Activated B cell treated with CpG ODN at 0.5 μM for 24 hours (primary cell): ENCODE results near the gene KCNJ1. TPM values are rescaled to one million over a fixed set of nuclear protein-coding genes. Genes with fewer than 3 reads are reported as not detected.

ENCODE experiments used
- ATAC-seq: fragments of 200-7000 bp; cut with Tn5 transposase; one replicate; pipeline ENCODE4 v1.10.0; 2021; ENCODE audit warnings: low read depth, mild to moderate bottlenecking, moderate library complexity
- CTCF ChIA-PET: fragments of 350-600 bp; sonication (Branson Sonifier 250); formaldehyde crosslinking; loops from one replicate; lab custom pipeline; 2021; ENCODE audit warnings: antibody characterized with exemption; lab: Charles Lee
- POLR2A ChIA-PET: fragments of 350-600 bp; sonication (Branson Sonifier 250); formaldehyde crosslinking; loops from one replicate; lab custom pipeline; 2021; ENCODE audit warnings: antibody characterized with exemption; lab: Charles Lee
- DNase-seq: peaks from one replicate; pipeline ENCODE4 v3.0.0; 2022
- H3K27ac Mint-ChIP-seq: one replicate; pipeline ENCODE4 v1.8.0; 2020; ENCODE audit warnings: mixed read lengths
- H3K27me3 Mint-ChIP-seq: one replicate; pipeline ENCODE4 v1.8.0; 2021; ENCODE audit warnings: mixed read lengths
- H3K36me3 Mint-ChIP-seq: one replicate; pipeline ENCODE4 v1.8.0; 2021; ENCODE audit warnings: low read depth, mixed read lengths
- H3K4me1 Mint-ChIP-seq: one replicate; pipeline ENCODE4 v1.8.0; 2021; ENCODE audit warnings: mixed read lengths
- H3K4me3 Mint-ChIP-seq: one replicate; pipeline ENCODE4 v1.8.0; 2020; ENCODE audit warnings: mild to moderate bottlenecking, mixed read lengths
- H3K9me3 Mint-ChIP-seq: one replicate; pipeline ENCODE4 v1.8.0; 2020; ENCODE audit warnings: mixed read lengths
- CTCF ChIP-seq: fragments of 200-600 bp; IDR thresholded peaks from one replicate; pipeline ENCODE4 v1.8.0; 2022; ENCODE audit warnings: antibody characterized with exemption, mild to moderate bottlenecking
- intact Hi-C: fragments of 100-400 bp; cut with micrococcal nuclease; formaldehyde crosslinking; loops from one replicate; pipeline ENCODE4 v1.15.1; 2024
- total RNA-seq: library from RNA; stranded (reverse); gene quantifications from 2 replicates; pipeline ENCODE4 v1.2.3, GENCODE V29; 2022

Gene KCNJ1
- total RNA-seq, result 0.20 TPM in 1 of 2 replicates, not detected in the other

DNA sequence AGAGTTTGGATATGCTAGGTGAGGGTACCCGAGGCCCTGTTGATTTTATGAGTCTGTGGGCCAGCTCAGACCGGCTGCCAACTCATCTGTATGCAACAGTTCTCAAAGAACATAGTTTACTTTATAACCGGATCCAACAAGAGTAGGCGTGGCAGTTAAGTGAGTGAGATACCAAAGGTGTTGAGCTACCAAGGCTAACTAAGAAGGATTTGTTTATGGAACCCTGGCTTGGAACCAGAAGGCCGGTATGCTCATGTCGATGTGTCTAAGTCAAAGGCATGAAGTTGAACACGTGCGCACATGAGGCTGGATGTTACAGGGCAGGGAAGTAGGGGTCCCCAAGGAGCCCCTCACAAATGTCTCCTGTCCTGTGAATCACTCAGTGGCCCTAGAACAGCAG, at the start of gene KCNJ1:
TSS of gene KCNJ1 (minus strand) at position 20 of the 400 bp plus-strand sequence. CDS start 27,053 bp downstream, outside the sequence.
- ATAC-seq (no peak), DNase-seq (no peak)
- Mint-ChIP-seq H3K27ac (no peak within 1 kb of the TSS), H3K4me1 (peaks cover 3% of the 10 kb centered on the region), H3K4me3 (no peak within 1 kb of the TSS), H3K9me3 (no peaks in the 10 kb centered on the region), H3K27me3 (peaks cover 6% of the 10 kb centered on the region), H3K36me3 (no peaks in the 10 kb centered on the region)
- POLR2A ChIA-PET, result no interaction called here
- CTCF ChIA-PET, result no interaction called here
- intact Hi-C loops, result no loop called here
- no peak for TF ChIP-seq CTCF

DNA sequence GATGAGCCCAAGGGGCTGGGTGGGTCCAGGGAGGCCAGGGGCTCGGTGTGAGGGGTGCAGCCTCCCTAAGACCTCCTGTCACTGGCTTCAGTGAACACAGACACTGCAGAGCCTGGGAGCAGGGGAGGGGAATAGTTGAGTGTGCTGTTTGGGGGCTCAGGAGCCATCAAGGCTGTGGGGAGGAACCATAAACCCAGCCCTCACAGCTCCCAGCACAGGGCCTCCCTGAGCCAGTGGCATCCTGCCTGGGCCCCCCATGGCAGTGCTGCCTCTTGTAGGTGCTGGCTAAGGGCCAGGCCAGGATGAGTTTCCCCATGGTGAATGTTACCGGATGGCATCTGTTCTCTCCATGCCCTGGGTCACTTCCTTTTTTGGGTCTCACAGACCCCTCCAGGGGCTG, 49.6 kb upstream of the KCNJ1 start:
- intact Hi-C loops, result no loop called here
- DNase-seq (no peak), ATAC-seq (no peak)
- Mint-ChIP-seq H3K9me3 (no peaks in the 10 kb centered on the region), H3K4me1 (peaks cover 4% of the 10 kb centered on the region), H3K27me3 (peaks cover 46% of the 10 kb centered on the region), H3K4me3 (no peak overlapping the region), H3K36me3 (no peaks in the 10 kb centered on the region), H3K27ac (no peak overlapping the region)
- no peak for TF ChIP-seq CTCF
- ChIA-PET CTCF (no interaction called here), POLR2A (no interaction called here)

DNA sequence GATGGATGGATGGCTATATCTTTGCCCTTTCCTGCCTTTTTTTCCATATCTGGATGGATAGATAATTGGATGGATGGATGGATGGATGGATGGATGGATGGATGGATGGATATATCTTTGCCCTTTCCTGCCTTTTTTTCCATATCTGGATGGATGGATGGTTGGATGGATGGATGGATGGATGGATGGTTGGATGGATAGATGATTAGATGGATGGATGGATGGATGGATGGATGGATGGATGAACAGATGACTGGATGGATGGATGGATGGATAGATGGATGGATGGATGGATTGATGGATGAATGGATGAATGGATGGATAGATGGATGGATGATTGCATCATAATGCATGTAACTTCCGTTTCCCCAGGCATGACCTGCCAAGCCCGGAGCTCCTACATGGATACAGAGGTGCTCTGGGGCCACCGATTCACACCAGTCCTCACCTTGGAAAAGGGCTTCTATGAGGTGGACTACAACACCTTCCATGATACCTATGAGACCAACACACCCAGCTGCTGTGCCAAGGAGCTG, 49.0 kb upstream of the KCNJ1 start:
- POLR2A ChIA-PET, result no interaction called here
- TF ChIP-seq CTCF, result no peak
- Mint-ChIP-seq H3K36me3 (no peaks in the 10 kb centered on the region), H3K4me3 (no peak overlapping the region), H3K27ac (no peak overlapping the region), H3K4me1 (peaks cover 4% of the 10 kb centered on the region), H3K9me3 (no peaks in the 10 kb centered on the region), H3K27me3 (peaks cover 47% of the 10 kb centered on the region)
- CTCF ChIA-PET, result no interaction called here
- intact Hi-C loops, result no loop called here
- DNase-seq (no peak), ATAC-seq (no peak)

DNA sequence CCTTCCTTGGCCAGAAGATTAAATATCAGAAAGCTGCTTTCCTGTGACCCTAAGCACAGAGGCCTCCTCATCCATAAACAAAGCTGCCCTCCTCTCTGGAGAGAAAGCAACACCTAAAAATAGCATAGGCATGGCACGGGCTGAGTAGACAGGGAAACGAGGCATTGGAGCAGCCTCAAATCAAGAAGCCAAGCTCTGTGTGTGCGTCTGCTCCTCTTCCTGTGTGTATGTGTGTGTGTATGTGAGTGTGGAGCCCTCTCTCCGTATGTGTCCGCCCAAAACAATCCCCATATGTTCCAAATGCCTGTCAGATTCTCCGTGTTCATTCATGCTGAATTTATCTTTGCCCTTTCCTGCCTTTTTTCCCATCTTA, 48.0 kb upstream of the KCNJ1 start:
- Mint-ChIP-seq H3K27me3 (peaks cover 44% of the 10 kb centered on the region), H3K4me3 (no peak overlapping the region), H3K27ac (no peak overlapping the region), H3K36me3 (no peaks in the 10 kb centered on the region), H3K9me3 (no peaks in the 10 kb centered on the region), H3K4me1 (peaks cover 4% of the 10 kb centered on the region)
- ChIA-PET POLR2A (no interaction called here), CTCF (no interaction called here)
- no peak for ATAC-seq
- TF ChIP-seq CTCF, result no peak
- intact Hi-C loops, result no loop called here
- no peak for DNase-seq

DNA sequence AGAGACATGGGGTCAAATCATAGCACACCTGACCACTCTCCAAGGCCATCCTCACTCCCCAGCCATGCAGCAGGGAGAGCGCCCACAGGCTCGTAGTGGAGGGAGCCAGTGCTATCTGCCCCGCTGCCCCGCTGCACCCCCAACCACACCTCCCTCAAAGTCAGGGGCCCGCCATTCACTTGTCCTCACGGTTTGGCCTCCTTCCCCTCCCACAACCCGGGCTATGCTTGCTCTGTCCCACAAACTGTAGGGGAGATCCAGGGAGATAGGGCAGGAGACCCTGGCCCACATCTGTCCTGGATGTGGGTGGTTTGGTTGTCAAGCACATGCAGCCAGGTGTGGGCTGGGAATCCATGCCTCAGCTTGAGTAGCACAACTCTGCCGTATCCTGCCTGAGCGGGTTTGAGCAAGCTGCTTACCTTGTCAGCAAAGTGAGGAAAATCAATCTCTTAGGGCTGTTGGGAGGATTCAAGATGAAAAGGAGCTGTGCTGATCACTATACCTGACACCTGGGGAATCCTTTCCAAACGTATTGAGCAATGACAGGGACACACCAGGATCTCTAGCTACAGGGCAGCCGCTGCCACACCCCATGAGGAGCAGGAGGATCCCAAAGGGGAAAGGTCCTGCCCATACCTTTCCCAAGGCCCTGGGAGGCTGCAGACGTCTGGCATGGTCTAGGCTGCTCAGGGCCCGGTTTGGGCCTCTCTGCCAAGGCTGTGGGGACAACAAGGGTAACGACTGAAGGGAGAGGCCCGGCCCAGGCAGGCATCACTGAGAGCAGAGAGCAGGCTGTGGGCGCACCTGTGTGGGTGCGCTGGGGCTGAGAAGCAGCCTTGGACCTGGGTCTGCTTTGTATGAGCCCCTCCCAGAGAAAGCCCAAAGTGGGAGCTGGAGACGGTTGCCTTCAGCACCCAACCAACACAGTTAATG, 47.4 kb upstream of the KCNJ1 start:
- no peaks in the 10 kb centered on the region for H3K9me3 Mint-ChIP-seq
- DNase-seq (no peak), ATAC-seq (no peak)
- no peaks in the 10 kb centered on the region for H3K36me3 Mint-ChIP-seq
- H3K27ac Mint-ChIP-seq, result no peak overlapping the region
- H3K4me1 Mint-ChIP-seq, result peaks cover 4% of the 10 kb centered on the region
- TF ChIP-seq CTCF, result no peak
- intact Hi-C loops, result no loop called here
- H3K4me3 Mint-ChIP-seq, result no peak overlapping the region
- H3K27me3 Mint-ChIP-seq, result peaks cover 44% of the 10 kb centered on the region
- CTCF ChIA-PET, result no interaction called here
- POLR2A ChIA-PET, result no interaction called here
